ENCODE results near the gene VWA7.

Gene VWA7

DNA sequence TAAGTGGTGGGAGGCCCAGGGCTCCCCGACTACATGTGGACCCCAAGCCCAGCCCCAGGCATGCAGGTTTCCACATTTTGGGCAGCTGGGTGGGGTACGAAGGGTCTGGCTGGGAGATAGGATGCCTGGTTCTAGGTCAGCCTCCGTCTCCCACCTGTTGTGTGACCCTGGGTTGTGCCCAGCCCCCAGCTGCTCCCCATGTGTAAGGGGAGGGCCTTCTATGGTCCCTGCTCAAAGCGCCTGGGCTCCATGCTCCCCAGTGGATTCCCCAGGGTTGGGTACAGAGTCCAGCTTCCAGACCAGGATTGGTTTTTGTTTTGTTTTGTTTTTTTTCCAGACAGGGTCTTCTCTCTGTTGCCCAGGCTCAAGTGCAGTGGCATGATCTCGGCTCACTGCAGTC is 1.1 kb upstream of the VWA7 start:
- DNase-seq, result no peak

GRCh38 chr6:31777667-31778050 is 531 bp upstream of the VWA7 start:
- no peak for DNase-seq

GRCh38 chr6:31776485-31776988 is 591 bp downstream of the VWA7 start:
- no peak for DNase-seq

DNA sequence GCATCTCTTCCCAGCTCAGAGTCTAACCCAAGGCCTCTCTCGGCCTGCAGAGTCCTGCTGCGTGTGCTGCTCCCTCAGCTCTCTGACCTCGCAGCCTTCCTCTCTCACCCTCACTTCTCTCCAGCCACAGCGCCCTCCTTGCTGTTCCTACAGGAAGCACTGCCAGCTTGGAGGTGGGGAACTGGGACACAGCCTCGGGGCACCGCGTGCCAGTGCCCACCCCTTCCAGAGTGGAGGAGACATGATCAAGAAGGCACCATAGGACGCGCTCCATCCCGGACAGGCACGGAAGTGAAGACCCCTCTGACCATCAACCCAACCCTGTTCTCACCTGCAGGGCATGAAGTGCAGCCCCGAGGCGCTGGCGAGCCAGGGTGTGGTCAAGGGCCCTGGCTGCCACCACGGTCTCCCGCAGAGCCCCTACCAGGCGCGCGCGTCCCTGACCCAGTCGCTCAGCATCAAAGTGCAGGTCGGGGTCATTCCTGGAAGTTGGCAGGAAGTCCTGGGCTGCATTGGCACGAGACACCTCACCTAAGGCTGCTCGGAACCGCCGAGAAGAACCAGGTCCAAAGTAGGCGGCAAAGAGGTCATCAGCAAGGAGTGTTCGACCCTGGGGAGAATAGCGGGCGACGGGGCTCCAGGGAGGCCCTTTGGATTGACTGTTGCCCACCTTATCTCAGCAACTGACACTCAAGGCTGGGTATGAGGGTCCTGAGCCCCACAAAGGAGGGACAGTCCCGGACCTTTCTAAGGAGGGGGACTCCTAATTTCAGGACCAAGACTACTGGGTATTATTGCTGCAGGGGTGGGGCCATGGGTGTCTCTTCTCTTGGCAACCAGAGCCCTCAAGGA is 1.3 kb downstream of the VWA7 start:
- no peak for DNase-seq

- DNase-seq, result no peak
Measured at GRCh38 chr6:31775184-31775583, 1.9 kb downstream of the VWA7 start.

DNA sequence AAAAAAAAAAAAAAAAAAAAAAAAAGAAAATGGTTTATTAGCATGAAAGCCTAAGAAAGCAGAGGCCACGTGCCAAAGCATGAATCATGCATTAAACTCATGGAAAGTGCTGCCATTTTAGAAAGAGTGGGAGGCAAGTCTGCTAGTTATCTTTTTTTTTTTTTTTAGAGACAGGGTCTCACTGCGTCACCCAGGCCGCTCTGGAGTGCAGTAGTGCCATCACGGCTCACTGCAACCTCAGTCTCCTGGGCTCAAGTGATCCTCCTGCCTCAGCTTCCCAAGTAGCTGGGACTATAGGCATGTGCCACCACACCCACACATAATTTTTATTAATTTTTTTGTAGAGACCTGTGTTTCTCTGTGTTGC is 5.2 kb downstream of the VWA7 start:
- DNase-seq, result no peak

- DNase-seq, result no peak
Measured at GRCh38 chr6:31770860-31771259, 6.3 kb downstream of the VWA7 start.

DNA sequence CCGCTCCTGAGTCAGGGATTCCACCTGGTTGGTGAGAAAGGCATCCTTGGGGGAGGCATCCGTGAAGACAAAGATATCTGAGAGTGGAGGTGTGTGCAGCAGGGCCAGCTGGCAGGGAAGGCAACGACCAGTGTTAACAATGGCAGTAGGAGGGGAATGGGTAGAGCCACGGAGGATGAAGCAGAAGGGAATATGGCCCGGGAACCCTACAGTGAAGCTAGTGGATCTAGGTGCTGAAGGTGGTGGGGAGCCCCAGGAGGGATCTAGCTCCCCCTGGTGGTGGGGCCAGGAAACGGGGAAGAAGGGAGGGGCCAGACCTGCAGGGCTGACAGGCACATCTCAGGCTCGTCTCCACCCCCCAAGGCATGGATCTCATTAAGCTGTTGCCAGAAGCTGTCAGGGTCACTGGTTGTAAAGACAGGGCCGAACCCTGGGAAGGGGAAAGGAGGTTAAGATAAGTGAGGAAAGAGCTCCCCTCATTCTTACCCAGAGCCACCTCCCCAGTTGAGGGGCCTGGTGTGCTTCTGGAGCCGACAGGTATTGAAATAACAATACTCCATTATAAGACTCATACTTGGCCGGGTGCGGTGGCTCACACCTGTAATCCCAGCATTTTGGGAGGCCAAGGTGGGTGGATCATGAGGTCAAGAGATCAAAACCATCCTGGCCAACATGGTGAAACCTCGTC is 7.3 kb downstream of the VWA7 start:
- DNase-seq, result peak; percentile 34

GRCh38 chr6:31768363-31769257 is 8.5 kb downstream of the VWA7 start:
- no peak for DNase-seq

DNA sequence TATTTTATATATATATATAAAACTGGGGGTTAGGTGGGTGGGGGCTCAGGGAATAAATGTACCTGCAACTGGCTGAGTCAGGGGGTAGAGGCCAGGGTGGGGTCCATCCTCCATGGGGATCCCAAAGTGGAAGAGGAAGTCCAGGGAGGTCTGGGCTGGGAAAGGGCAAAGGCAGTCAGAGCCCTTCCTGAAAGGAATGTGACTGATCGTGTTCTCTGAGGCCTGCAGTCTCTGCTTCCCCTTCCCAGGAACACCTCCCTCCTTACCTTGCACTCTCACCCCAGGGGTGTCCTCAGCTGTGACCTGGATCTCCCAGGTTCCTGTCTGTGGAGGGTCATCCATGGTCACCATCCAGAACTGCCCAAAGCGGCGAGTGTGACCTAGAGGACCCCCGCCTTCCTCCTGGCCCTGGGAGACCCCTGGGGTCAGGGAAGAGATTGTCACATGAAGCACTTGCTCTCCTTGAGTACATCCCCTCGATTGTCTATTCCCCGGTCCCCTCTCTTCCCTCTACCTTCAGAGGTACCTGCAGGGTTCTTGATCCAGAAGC is 10.0 kb downstream of the VWA7 start:
- no peak for DNase-seq

- no peak for DNase-seq
Measured at GRCh38 chr6:31765910-31766794, 11.0 kb downstream of the VWA7 start.

GRCh38 chr6:31765559-31765909 is 11.6 kb downstream of the VWA7 start:
- no peak for DNase-seq

DNA sequence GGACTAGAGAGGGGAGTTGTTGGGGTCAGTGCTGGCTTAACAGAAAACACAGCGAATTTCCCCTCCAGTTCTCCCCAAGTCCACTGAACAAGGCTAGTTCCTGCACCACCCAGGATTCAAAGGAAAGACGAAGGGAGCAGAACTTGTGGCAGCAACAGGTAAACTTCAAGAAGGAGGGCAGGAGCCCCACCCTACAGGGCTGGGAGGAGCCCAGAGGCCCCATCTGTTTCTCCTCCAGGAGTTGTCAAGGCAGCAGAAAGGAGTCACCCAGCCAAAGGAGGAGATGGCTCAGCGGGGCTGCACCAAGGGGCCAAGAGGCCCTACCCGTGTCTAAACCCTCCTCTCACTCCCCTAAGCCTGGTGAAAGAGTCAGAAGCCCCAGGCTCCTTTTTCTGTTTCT is 12.9 kb downstream of the VWA7 start:
- no peak for DNase-seq

DNA sequence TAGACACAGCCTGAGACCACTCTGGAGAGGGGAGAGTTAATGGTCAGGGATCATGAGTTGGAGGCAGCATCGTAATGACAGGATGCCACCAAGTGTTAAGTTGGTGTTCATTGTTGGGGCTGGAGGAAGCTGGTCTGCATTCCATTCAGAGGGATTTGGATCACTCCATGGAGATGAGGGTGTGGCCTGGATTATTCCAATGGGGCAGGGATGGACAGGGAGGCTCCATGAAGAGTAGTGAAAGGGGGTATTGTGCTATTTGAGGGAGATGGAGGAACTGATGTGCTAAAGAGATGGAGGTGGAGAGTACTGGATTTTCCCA is 13.5 kb downstream of the VWA7 start:
- no peak for DNase-seq

DNA sequence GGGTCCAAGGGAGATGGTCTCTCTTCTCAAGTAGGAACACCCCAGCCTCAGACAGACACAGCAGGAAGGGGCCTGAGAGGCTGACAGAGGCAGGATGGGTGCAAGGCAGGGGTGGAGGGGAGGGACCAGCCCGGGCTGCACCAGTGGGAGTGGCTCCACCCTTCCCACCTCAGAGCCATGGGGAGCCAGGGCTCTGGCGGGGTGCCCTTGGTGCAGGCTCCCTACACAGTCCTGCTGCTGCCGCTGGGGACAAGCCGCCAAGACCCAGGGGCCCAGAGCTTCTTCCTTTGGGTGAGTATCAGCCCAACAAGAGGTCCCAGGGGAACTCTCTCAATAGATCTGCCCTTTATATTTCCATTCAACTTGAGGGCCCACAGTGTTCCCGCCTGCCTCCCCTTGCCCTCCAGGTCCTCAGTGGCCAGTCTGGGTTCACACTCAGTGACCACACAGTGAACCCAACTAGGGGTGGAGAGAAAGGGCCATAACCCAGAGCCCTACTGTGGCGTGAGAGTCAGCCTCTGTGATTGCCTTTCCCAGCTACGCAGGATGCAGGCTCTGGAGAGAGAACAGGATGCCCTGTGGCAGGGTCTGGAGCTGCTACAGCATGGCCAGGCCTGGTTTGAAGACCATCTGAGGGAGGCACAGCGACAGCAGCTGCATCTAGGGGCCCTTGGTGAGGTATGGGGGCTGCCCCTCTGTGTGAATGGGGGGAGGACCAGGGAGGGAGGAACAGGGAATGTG is 14.1 kb downstream of the VWA7 start:
- DNase-seq, result no peak

GRCh38 chr6:31762356-31762755 is 14.8 kb downstream of the VWA7 start, which contains the start of gene SAPCD1:
TSS of gene SAPCD1 (plus strand) at chr6:31762656. CDS start at chr6:31763055, 399 bp downstream.
- no peak for DNase-seq

GRCh38 chr6:31761343-31761742 is 15.8 kb downstream of the VWA7 start:
- no peak for DNase-seq

- no peak for DNase-seq
Measured at GRCh38 chr6:31760790-31761189, 16.3 kb downstream of the VWA7 start.

- no peak for DNase-seq
Measured at GRCh38 chr6:31758281-31758680, 18.8 kb downstream of the VWA7 start.

DNA sequence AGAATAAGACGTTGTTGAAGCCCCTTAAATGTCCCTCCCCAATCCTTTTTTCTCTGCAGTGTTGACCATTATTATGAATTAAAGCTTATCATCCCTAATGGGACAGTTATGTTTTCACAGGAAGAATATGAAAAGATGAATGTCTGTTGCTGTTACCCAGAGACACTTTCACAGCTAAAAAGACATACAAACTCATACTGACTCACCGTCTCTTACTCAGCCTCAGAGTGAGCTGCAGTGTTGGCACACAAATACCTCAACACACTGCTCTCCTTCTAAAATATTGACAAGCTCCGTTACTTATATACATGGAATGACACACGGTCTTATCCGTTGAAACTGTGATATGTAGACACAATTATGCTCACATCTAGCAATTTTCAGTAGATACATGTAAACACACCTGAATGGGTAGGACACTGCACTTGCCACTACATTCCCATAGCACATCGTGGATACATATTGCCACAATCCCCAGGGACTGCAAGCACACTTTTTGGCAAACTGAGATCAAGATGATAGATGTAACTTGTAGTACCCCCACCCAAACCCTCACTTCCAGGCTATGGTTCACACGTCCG is 24.3 kb downstream of the VWA7 start:
- no peak for DNase-seq

GRCh38 chr6:31750411-31751022 is 26.6 kb downstream of the VWA7 start:
- DNase-seq, result no peak
